ENCODE data around the gene CD300C.

The CD300C gene

DNA sequence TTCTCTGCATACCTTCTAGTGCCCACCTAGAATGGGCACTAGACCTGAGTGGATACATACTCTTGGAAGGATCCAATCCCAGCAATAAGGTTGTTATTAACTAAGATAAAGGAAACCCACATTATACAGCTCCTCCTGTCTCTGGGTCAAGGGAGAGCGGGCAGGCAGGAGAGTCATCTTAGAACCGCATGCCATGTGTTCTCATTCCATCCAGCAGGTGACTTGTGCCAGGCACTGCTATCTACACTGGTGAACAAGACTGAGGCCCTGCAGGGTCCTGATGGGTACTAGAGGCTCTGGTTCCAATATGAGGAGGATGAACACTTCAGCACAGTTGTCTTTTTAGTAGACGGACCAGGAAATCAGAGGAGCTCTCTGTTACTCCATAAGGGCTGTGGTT is 27.3 kb upstream of the CD300C start:
- no peaks in the 10 kb centered on the region for H3K4me1 Mint-ChIP-seq
- H3K9me3 Mint-ChIP-seq: no peaks in the 10 kb centered on the region
- H3K4me3 Mint-ChIP-seq: no peak overlapping the region
- H3K27me3 Mint-ChIP-seq (ENCODE audit: low read depth, poor library complexity): peaks cover 59% of the 10 kb centered on the region
- TF ChIP-seq, protein P1, sequence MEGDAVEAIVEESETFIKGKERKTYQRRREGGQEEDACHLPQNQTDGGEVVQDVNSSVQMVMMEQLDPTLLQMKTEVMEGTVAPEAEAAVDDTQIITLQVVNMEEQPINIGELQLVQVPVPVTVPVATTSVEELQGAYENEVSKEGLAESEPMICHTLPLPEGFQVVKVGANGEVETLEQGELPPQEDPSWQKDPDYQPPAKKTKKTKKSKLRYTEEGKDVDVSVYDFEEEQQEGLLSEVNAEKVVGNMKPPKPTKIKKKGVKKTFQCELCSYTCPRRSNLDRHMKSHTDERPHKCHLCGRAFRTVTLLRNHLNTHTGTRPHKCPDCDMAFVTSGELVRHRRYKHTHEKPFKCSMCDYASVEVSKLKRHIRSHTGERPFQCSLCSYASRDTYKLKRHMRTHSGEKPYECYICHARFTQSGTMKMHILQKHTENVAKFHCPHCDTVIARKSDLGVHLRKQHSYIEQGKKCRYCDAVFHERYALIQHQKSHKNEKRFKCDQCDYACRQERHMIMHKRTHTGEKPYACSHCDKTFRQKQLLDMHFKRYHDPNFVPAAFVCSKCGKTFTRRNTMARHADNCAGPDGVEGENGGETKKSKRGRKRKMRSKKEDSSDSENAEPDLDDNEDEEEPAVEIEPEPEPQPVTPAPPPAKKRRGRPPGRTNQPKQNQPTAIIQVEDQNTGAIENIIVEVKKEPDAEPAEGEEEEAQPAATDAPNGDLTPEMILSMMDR (IDR thresholded peaks at IDR 0.05): no peak
- H3K27ac Mint-ChIP-seq: no peak overlapping the region
- no peaks in the 10 kb centered on the region for H3K36me3 Mint-ChIP-seq (ENCODE audit: low read depth)
- no peak for DNase-seq

DNA sequence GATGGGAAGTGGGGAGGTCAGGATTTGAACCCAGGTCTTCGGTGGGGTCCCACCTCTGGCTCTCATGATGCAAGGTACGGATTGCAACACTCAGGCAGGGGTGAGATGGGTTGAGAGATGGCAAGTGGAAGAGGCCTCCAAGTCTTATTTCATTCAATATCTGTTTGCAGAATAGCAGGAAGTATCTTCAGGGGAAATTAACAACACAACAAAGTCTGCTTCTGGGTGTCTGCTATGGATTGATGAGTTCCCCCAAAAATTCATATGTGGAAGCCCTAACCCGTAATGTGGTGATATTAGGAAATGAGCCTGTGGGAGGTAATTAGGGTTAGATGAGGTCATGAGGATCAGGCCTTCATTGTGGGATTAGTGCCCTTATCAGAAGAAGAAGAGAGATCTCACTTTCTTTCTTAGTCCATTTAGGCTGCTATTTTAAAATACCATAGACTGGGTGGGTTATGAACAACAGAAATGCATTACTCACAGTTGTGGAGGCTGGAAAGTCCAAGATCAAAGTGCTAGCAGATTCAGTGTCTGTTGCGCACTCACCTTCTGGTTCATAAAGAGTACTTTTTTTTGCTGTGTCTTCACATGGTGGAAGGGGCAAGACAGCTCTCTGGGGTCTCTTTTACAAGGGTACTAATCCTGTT is 25.8 kb upstream of the CD300C start:
- Mint-ChIP-seq H3K27ac (no peak overlapping the region), H3K36me3 (ENCODE audit: low read depth) (no peaks in the 10 kb centered on the region), H3K9me3 (no peaks in the 10 kb centered on the region), H3K27me3 (ENCODE audit: low read depth, poor library complexity) (peaks cover 56% of the 10 kb centered on the region), H3K4me1 (no peaks in the 10 kb centered on the region), H3K4me3 (no peak overlapping the region)
- TF ChIP-seq, protein P1 (IDR thresholded peaks at IDR 0.05): no peak
- DNase-seq: no peak

GRCh38 chr17:74569020-74570003 is 23.4 kb upstream of the CD300C start:
- no peaks in the 10 kb centered on the region for H3K4me1 Mint-ChIP-seq
- H3K36me3 Mint-ChIP-seq (ENCODE audit: low read depth): no peaks in the 10 kb centered on the region
- H3K27me3 Mint-ChIP-seq (ENCODE audit: low read depth, poor library complexity): peaks cover 55% of the 10 kb centered on the region

DNA sequence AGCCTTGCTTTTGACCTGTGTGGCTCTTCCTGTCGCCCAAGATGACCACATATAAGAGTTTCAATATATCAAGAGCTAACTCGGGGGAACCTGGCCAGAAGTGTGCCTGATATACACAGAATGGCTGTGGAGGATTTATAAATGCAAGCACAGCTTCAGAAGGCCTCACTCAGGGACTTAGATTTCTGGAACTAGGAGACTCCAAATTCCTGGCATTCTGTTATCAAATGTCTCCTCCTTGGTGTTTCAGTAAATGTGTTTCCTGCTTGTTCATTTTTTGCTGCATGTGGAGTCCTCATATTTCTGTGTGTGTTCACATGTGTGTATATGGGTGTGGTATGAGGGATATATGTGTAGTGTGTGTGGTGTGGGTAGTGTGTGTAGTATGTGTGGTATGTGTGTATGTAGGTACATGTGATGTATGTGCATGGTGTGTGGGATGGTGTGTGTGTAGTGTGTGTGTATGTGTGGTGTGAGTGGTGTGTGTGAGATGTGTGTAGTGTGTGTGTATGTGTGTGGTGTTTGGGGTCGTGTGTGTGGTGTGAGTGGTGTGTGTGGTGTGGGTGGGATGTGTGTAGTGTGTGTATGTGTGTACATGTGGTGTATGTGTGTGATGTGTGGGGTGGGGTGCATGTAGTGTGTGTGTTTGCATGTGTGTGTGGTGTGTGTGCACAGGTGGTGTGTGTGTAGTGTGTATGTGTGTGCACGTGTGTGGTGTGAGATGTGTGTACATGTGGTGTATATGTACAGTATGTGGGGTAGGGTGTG is 22.4 kb upstream of the CD300C start:
- Mint-ChIP-seq H3K36me3 (ENCODE audit: low read depth) (no peaks in the 10 kb centered on the region), H3K27ac (peak overlapping the region; percentile 6), H3K27me3 (ENCODE audit: low read depth, poor library complexity) (peaks cover 49% of the 10 kb centered on the region), H3K9me3 (no peaks in the 10 kb centered on the region), H3K4me1 (no peaks in the 10 kb centered on the region), H3K4me3 (no peak overlapping the region)
- TF ChIP-seq, protein P1 (IDR thresholded peaks at IDR 0.05): no peak
- DNase-seq: no peak

More at GRCh38 chr17:74569020-74570003, 23.4 kb upstream of the CD300C start:
- TF ChIP-seq, protein P1 (IDR thresholded peaks at IDR 0.05): no peak
- DNase-seq: no peak
- Mint-ChIP-seq H3K27ac (peak overlapping the region; percentile 6), H3K4me3 (no peak overlapping the region), H3K9me3 (no peaks in the 10 kb centered on the region)

DNA sequence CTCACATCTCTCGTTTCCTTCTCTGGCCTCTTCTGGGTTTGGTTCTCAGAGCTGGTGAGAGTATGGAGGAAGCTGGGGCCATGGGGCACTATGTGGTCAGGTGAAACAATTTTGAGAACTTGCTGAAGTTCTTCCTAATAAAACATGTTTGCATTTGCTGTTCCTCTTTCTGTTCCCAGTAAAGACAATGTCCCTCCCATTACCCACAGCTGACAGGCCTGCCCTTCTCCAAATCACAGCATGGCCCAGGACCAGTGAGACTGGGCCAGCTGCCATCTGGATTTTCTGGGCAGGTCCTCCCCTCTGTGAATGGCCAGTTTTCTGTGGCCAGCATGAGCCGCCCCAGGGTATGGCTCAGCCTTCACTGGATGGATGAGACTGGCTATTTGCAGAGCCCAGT is 21.5 kb upstream of the CD300C start, which contains the start of gene CD300H:
Gene CD300H, minus strand, starts transcription at position 113 of the 400 bp plus-strand sequence.
- no peaks in the 10 kb centered on the region for H3K9me3 Mint-ChIP-seq
- no peak within 1 kb of the TSS for H3K4me3 Mint-ChIP-seq
- H3K27me3 Mint-ChIP-seq (ENCODE audit: low read depth, poor library complexity): peaks cover 41% of the 10 kb centered on the region
- no peaks in the 10 kb centered on the region for H3K4me1 Mint-ChIP-seq
- TF ChIP-seq, protein P1 (IDR thresholded peaks at IDR 0.05): no peak
- H3K36me3 Mint-ChIP-seq (ENCODE audit: low read depth): no peaks in the 10 kb centered on the region
- DNase-seq: no peak
- no peak within 1 kb of the TSS for H3K27ac Mint-ChIP-seq
